Heart left ventricle (tissue), 13 donors: ENCODE results near the gene RDH11.

ENCODE experiments used
- POLR2A ChIP-seq, 2 donors: fragments of 450-650 bp; IDR thresholded peaks; one replicate each; pipeline ENCODE4 v1.6.1; 2017; ENCODE audit warnings: antibody characterized with exemption in 2 of 2, mild to moderate bottlenecking in 2 of 2, moderate library complexity in 2 of 2
- TF ChIP-seq, protein P1 (sequence below), 12 donors: fragments of 200-600 bp; sonication (generic) in 4 of 12; IDR thresholded peaks; one replicate each; pipeline versions ENCODE4 v1.5.0 to v1.8.0; 2018 to 2022; ENCODE audit warnings: antibody characterized with exemption in 12 of 12, mild to moderate bottlenecking in 5 of 12
- donor health status: ischemic (EF 13 %, LVEDD 7.1; RV severe dilation, severe dysfunction).
- donor health status: DM: no; HTN: yes; CAD: no.
- donor health status: DM: no; HTN: no; CAD: no.
- donor health status: ischemic (EF 25% LVEDD 6.9; RV normal size, moderate dysfunction).
- donor health status: ischemic (EF 25% LVEDD 5.7; RV mildly dilated, moderate dysfunction).
- donor health status: ischemic (EF 35%, LVEDD 5.7; RV mildly dilated, moderate dysfunction).
- donor health status: nonischemic (EF 11% LVEDD 7.7; RV severe dilation, severe dysfunction).
- donor health status: DM: yes; HTN: yes; CAD: no.
- donor health status: PGD.
- donor health status: ischemic (EF 29% LVEDD 5.4; RV normal size, mild dysfunction).
- donor health status: nonischemic (EF 23%, LVEDD 6.1; RV moderate dilation, normal function).

DNA sequence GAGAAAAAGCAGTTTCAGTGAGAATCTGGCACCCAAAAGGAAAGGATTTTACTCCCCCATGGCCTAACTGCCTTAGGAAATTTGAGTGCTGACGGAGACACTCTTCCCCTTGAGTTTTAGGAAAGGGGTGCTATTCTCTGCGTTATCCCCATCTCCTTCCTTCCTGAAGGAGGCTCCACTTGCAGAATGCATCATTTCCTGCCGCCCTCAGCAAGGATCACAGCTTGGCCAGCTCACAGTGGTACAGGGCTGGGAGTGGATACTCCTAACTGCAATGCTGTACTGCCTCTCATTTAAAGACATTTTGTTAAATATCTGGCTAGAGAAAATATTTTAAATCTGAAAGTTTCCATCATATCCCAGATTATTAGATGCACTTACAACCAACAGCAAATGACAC, 39.1 kb upstream of the RDH11 start:
- TF ChIP-seq, protein P1, sequence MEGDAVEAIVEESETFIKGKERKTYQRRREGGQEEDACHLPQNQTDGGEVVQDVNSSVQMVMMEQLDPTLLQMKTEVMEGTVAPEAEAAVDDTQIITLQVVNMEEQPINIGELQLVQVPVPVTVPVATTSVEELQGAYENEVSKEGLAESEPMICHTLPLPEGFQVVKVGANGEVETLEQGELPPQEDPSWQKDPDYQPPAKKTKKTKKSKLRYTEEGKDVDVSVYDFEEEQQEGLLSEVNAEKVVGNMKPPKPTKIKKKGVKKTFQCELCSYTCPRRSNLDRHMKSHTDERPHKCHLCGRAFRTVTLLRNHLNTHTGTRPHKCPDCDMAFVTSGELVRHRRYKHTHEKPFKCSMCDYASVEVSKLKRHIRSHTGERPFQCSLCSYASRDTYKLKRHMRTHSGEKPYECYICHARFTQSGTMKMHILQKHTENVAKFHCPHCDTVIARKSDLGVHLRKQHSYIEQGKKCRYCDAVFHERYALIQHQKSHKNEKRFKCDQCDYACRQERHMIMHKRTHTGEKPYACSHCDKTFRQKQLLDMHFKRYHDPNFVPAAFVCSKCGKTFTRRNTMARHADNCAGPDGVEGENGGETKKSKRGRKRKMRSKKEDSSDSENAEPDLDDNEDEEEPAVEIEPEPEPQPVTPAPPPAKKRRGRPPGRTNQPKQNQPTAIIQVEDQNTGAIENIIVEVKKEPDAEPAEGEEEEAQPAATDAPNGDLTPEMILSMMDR (IDR thresholded peaks at IDR 0.05) = peak in 3 of 12 donors; percentile 20 to 32 (median 25)
- no peak for TF ChIP-seq POLR2A (IDR thresholded peaks at IDR 0.05)
